GM12892 (cell line): ENCODE results near the gene WFDC5.

Experiments used
- POLR2A ChIP-seq: IDR thresholded peaks from 2 replicates; pipeline ENCODE4 v1.6.1; 2011; ENCODE audit warnings: low read depth, low read length, control low read depth
- TAF1 ChIP-seq: IDR thresholded peaks from 2 replicates; pipeline ENCODE4 v1.6.1; 2011; ENCODE audit warnings: low read depth, mild to moderate bottlenecking, control low read depth, low read length, borderline replicate concordance

- no peak for TF ChIP-seq POLR2A
- TF ChIP-seq TAF1: no peak
Observed at GRCh38 chr20:45072066-45072465, 42.9 kb downstream of the WFDC5 start.
